GM10847 (cell line): ENCODE results near the gene UPF1.

Experiments
- POLR2A ChIP-seq: IDR thresholded peaks from 2 replicates; pipeline ENCODE4 v1.6.1; 2011; ENCODE audit not compliant: insufficient read length; ENCODE audit errors: extremely low read depth

The UPF1 gene

GRCh38 chr19:18843960-18844359 is 12.2 kb downstream of the UPF1 start:
- no peak for TF ChIP-seq POLR2A

DNA sequence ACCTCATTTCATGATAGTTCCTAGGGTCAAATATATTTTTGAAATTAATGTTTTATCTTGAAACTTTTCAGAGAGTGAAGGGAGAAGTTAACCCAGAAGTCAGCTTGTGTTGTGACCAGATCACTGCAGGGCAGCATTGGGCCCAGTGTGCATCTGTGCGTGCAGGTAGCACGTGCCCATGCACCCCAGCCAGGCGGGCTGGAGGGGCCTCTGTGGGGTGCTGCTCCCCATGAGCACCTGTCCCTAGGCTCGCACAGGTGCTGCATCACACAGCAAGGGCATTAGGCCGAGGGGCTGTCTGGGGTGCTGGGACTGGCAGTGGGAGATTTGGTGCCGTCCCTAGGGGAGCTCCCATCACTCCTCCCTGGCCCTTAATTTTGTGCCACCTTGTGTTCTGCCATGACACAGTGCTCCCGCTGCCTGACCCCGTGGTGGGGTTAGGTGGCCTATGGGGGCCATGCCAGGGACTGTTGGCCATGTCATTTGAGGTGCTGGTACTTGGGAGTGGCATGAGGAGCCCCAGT is 13.1 kb downstream of the UPF1 start:
- TF ChIP-seq POLR2A: no peak

DNA sequence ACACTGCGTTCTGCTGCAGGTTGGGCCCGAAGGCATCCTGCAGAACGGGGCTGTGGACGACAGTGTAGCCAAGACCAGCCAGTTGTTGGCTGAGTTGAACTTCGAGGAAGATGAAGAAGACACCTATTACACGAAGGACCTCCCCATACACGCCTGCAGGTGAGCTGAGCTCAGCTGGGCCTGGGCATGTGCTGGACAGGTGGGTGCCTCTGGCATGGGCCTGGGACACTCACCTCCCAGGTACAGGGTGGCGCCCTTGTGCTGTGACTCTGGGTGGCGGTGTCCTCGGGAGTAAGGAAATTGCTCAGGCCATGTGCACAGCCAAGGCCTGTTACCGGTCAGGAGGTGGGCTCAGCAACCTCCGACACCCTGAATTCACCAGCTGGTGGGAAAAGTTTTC is 14.2 kb downstream of the UPF1 start:
- TF ChIP-seq POLR2A: no peak

DNA sequence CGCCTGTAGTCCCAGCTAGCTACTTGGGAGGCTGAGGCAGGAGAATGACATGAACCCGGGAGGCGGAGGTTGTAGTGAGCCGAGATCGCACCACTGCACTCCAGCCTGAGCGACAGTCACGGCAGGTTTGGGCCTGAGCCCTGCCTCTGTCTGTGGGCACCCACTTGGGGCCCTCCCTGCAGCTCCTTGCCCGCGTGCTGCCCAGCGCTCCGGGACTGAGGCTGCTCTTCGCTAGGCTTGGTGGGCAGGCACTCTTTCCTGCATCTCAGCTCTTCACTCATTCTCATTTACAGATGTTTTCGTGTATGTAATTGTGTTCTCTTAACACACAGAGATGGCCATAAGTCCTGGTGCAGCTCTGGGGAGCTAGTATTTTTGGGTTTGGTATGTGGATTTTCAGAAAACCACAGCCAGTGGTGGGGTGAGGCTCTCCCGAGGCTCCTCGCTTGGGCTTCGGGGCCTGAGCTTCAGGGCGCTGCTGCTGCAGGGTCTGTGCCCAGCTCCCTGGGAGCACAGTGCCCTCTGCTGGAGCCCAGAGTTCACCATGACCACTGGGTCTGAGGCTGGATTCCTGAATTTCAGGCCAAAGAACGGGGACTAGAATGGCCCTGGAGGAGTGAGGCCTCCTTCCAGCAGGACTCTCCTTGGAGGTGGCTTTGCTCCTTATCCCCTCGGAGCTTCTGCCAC is 15.2 kb downstream of the UPF1 start:
- TF ChIP-seq POLR2A: no peak

GRCh38 chr19:18847549-18848463 is 16.0 kb downstream of the UPF1 start:
- no peak for TF ChIP-seq POLR2A

DNA sequence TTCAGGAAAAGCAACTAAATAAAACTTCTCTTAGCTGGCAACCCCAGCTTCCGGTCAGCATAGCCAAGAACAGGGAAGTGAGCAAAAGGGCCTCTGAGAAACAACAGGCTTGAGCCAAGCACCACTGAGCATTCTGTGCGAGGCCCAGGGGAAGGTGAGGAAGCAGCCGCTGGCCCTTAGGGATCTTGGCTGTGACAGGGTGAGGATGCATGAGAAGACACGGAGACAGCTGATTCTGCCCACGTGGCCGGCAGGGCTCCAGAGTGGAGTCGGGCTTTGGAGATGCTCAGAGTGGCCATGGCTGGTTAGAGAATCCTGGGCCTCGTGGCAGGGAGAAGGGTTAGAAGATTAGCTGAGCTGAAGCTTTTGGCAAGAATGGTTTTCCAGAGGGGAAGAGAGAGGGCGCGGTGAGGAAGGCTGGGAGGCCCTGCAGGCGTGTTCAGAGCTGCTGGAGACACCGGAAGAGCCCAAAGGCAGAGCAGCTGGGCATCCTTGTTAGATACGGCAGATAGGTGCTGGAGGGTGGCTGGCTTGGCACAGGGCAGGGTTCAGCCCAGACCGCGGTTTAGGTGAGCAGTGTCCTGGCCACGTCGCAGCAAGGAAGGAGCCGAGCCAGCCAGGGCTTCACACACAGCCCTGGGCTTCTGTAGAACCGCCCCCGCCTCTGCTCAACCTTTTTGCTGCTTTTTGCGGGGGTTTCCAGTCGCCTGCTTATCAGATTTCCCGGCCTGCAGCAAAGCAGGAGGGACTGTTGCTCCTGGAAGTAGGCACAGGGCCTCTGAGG is 17.3 kb downstream of the UPF1 start:
- TF ChIP-seq POLR2A: no peak

- no peak for TF ChIP-seq POLR2A
Observed at GRCh38 chr19:18849838-18850400, 18.2 kb downstream of the UPF1 start.

- no peak for TF ChIP-seq POLR2A
Observed at GRCh38 chr19:18850471-18851375, 19.0 kb downstream of the UPF1 start.

- no peak for TF ChIP-seq POLR2A
Observed at GRCh38 chr19:18851673-18852325, 20.0 kb downstream of the UPF1 start.

DNA sequence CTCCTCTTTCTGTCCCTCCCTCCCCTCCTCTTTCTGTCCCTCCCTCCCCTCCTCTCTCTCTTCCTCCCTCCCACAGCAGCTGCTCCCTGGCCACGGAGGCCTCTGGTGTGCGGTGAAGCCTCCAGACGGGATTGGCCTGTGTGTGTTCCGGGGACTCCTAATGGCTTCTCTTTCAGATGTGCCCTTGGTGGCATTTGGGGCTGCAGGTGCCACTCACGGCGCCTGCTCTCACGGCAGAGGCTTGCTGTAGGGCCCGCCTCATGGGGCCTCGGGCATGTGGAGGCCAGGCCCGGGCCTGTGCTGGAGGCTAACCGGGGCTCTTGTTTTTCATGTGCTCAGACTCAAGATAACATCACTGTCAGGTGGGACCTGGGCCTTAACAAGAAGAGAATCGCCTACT is 20.9 kb downstream of the UPF1 start:
- no peak for TF ChIP-seq POLR2A

DNA sequence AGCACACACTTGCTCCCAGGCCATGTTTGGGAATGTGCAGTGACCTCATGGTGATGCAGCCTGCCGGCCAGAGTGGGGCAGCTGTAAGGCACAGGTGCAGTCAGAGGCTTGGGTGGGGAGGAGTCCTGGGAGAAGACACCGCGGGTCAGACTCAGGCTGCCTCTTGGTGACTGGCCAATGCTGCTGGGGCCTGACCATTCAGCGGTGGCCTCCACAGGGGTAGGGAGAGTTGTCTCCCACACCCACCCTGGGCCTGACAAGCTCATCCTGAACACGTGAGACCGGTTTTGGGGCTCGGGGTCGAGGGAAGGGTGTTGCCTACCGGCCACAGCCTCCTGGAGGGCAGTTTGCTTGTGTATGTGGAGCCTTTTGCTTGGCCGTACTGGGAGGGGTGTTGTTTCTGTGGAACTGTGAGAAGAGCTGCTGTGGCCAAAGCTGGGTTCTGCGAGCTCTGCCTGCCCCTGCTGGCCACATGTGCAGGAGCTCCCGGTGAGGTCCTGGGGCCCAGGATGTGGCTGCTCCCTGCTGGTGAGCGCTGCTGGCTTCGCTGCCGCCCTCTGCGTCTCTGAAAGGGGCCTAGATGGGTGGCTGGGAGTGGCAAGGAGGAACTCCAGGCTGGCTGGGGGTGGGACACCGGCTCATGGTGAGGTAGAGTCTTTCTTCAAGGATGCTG is 22.1 kb downstream of the UPF1 start:
- TF ChIP-seq POLR2A: no peak

GRCh38 chr19:18854982-18855381 is 23.2 kb downstream of the UPF1 start:
- TF ChIP-seq POLR2A: no peak
